Smooth muscle cell (in vitro differentiated cells): ENCODE measurements around the gene AP3S2. TPM values are rescaled to one million over a fixed set of nuclear protein-coding genes. Genes with fewer than 3 reads are reported as not detected.

ENCODE experiments used
- DNase-seq: peaks from one replicate; lab custom pipeline; 2025; ENCODE audit not compliant: unreplicated experiment; lab: John Stamatoyannopoulos, UW
- H2AFZ ChIP-seq: fragments of 200-600 bp; sonication (generic); 2 replicates; pipeline ENCODE4 v1.6.0; 2016; ENCODE audit warnings: antibody characterized with exemption, low read depth, mild to moderate bottlenecking
- H3F3A ChIP-seq: fragments of 200-600 bp; sonication (generic); 2 replicates; pipeline ENCODE4 v1.6.0; 2017; ENCODE audit warnings: antibody characterized with exemption, low read depth
- H3K27ac ChIP-seq: fragments of 200-600 bp; sonication (generic); 2 replicates; pipeline ENCODE4 v1.5.1; 2016; ENCODE audit warnings: low read depth, mild to moderate bottlenecking
- H3K27me3 ChIP-seq: fragments of 200-600 bp; sonication (generic); 2 replicates; pipeline ENCODE4 v1.6.1; 2016; ENCODE audit warnings: low read depth, mild to moderate bottlenecking
- H3K36me3 ChIP-seq: fragments of 200-600 bp; sonication (generic); 2 replicates; pipeline ENCODE4 v1.5.1; 2016; ENCODE audit warnings: low read depth
- H3K4me1 ChIP-seq: fragments of 200-600 bp; sonication (generic); 2 replicates; pipeline ENCODE4 v1.5.1; 2016; ENCODE audit warnings: low read depth
- H3K4me2 ChIP-seq: fragments of 200-600 bp; sonication (generic); 2 replicates; pipeline ENCODE4 v1.6.0; 2016; ENCODE audit warnings: mild to moderate bottlenecking
- H3K4me3 ChIP-seq: fragments of 200-600 bp; sonication (generic); 2 replicates; pipeline ENCODE4 v1.5.1; 2016; ENCODE audit warnings: mild to moderate bottlenecking
- H3K79me2 ChIP-seq: fragments of 200-600 bp; sonication (generic); 2 replicates; pipeline ENCODE4 v1.6.0; 2016; ENCODE audit warnings: low read depth, mild to moderate bottlenecking
- H3K9ac ChIP-seq: fragments of 200-600 bp; sonication (generic); 2 replicates; pipeline ENCODE4 v1.6.0; 2016; ENCODE audit warnings: low read depth
- H3K9me3 ChIP-seq: fragments of 200-600 bp; sonication (generic); replicated peaks from 2 replicates; pipeline ENCODE4 v1.5.1; 2016; ENCODE audit warnings: low read depth
- H4K20me1 ChIP-seq: fragments of 200-600 bp; sonication (generic); 2 replicates; pipeline ENCODE4 v1.6.0; 2016; ENCODE audit warnings: low read depth
- WGBS: methylation state at CpG from one replicate; pipeline ENCODE4 v1.1.7; 2016; ENCODE audit warnings: low lambda C conversion rate; 5-methylcytosine and 5-hydroxymethylcytosine counted together
- polyA plus RNA-seq: library from polyadenylated mRNA; unstranded; fragments of >200 nt; fragmentation: Nextera tagmentation; extraction: Ambion mirVana; gene quantifications from 2 replicates; pipeline ENCODE4 v1.2.1, GENCODE V29; 2016
- total RNA-seq: library from RNA; depleted of rRNA; stranded (reverse); fragments of >200 nt; gene quantifications from 2 replicates; pipeline ENCODE4 v1.2.3, GENCODE V29; 2014
- TF ChIP-seq, protein P1 (sequence below): fragments of 200-600 bp; sonication (generic); IDR thresholded peaks from 2 replicates; pipeline ENCODE4 v1.5.1; 2017; ENCODE audit warnings: borderline replicate concordance, mild to moderate bottlenecking, antibody characterized with exemption; ENCODE audit not compliant: insufficient read depth, poor library complexity, severe bottlenecking

AP3S2 gene
- total and polyA plus RNA-seq, 2 experiments from 2014 or later: 9.4 to 55.8 TPM

DNA sequence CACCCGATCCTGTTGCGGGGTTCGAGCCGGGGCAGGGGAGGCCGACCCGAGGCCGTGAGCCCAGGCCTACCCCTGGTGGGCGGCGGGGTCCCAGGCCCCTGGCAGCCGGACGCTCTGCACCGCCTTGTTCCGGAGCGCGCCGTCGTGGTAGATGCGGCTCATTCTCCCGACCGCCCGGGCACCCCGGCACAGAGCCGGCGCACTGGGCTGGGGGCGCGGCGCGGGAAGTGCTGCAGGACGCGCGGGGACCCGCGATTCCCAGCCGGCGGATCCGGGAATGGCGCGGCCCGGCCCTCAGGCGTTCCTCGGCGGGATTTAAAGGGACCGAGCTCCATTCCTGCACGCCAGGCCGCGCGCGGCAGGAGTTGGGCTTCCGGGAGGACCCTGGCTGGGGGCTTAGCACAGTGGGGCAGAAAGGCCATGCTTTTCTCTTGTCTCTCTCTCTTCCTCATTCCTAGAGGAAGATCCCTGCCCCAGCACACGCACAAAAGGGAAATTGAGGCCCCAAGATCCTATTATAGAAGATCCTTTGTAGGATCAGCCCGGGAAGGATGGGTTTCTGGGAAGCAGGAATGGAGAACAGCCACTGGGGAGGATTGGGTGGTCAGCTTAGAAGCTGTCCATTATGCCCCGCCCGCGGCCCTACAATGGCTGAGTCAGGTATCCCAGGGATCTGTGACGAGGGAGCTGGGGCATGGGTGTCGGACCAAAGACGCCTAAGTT is 19.0 kb upstream of the AP3S2 start, which contains the start of gene ARPIN:
Gene ARPIN (minus strand): TSS at position 279 of the 723 bp plus-strand sequence. CDS start 117 bp downstream, at position 162.
- Histone ChIP-seq H3K36me3 (no peaks in the 10 kb centered on the region), H3K4me3 (peak within 1 kb of the TSS; percentile 85), H3K27ac (peak within 1 kb of the TSS; percentile 63), H3F3A (no peaks in the 10 kb centered on the region), H4K20me1 (no peaks in the 10 kb centered on the region), H2AFZ (peak within 1 kb of the TSS; percentile 77), H3K4me1 (peaks cover 7% of the 10 kb centered on the region), H3K79me2 (no peaks in the 10 kb centered on the region), H3K9me3 (no peaks in the 10 kb centered on the region), H3K27me3 (no peaks in the 10 kb centered on the region), H3K4me2 (peak within 1 kb of the TSS; percentile 97), H3K9ac (peak within 1 kb of the TSS; percentile 57)
- peak; percentile 36 for DNase-seq
- WGBS: 10% methylated on average over 45 of the region's 57 CpGs
- TF ChIP-seq, protein P1, sequence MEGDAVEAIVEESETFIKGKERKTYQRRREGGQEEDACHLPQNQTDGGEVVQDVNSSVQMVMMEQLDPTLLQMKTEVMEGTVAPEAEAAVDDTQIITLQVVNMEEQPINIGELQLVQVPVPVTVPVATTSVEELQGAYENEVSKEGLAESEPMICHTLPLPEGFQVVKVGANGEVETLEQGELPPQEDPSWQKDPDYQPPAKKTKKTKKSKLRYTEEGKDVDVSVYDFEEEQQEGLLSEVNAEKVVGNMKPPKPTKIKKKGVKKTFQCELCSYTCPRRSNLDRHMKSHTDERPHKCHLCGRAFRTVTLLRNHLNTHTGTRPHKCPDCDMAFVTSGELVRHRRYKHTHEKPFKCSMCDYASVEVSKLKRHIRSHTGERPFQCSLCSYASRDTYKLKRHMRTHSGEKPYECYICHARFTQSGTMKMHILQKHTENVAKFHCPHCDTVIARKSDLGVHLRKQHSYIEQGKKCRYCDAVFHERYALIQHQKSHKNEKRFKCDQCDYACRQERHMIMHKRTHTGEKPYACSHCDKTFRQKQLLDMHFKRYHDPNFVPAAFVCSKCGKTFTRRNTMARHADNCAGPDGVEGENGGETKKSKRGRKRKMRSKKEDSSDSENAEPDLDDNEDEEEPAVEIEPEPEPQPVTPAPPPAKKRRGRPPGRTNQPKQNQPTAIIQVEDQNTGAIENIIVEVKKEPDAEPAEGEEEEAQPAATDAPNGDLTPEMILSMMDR: no peak

DNA sequence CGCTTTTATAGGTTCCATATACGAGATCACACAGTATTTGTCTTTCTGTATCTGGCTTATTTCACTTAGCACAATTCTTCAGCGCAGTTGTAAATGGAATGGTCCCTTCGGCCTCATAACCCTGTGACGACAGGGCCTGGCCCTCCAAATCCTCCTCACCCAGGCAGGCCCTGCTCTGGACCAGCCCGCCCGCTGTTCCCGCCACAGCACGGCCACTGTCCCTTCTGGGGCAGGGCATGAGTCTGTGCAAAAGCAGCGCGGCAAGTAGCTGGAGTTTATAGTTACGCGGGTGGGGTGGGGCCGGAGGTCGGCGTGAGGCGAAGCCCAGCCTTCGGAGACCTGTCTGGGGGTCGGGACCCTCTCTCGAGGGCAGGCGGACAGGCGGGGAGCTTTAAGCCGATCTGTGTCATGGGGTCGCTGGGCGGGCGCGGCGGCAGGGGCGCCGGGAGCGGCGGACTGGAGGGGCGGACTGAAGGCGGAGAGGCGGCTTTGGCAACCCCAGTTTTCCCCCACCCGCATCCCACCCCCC is 18.4 kb upstream of the AP3S2 start:
- H3F3A ChIP-seq: no peaks in the 10 kb centered on the region
- H3K4me1 ChIP-seq: peaks cover 7% of the 10 kb centered on the region
- H3K36me3 ChIP-seq: no peaks in the 10 kb centered on the region
- no peaks in the 10 kb centered on the region for H3K9me3 ChIP-seq
- 5% methylated on average over 22 of the region's 36 CpGs for WGBS
- peak overlapping the region; percentile 63 for H3K27ac ChIP-seq
- no peaks in the 10 kb centered on the region for H4K20me1 ChIP-seq
- H3K79me2 ChIP-seq: no peaks in the 10 kb centered on the region
- H3K9ac ChIP-seq: peak overlapping the region; percentile 57
- H3K4me3 ChIP-seq: peak overlapping the region; percentile 85
- no peaks in the 10 kb centered on the region for H3K27me3 ChIP-seq
- peak overlapping the region; percentile 97 for H3K4me2 ChIP-seq
- peak overlapping the region; percentile 77 for H2AFZ ChIP-seq
- TF ChIP-seq, protein P1: no peak
- peak; percentile 36 for DNase-seq

DNA sequence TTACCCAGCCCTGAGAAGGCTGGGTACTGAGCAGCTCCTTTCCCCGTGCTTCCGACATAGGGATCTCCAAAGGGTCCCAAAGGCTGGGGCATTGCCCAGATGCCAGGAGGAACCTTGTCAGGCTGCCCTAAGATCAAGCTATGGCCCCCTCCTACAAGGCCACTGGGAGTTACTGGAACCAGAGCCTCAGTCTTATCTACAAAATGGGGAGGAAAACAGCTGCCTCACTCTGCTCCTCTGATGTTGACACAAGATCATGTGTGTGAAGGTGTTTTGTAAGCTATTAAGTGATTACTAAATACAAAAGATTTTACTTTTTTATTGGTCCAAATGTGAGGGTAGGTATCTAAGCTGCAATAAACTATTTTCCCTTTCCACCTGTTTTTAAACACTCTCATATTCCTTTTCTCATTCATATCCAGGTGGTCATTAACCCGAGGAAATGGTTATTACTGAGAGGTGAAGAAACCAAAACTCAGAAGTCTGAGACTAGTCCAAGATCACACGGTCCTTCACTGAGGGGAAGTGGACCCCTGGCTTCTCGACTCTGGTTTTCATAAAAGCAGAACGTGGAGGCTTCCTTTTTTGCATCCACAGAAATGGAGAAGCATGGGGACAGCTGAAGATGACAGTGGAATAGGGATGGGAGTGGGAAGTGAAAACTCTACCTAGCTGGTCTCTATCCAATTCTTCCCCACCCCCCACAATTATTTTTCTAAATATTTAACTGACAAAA is 17.3 kb upstream of the AP3S2 start:
- H3K9me3 ChIP-seq: no peaks in the 10 kb centered on the region
- H3K79me2 ChIP-seq: no peaks in the 10 kb centered on the region
- TF ChIP-seq, protein P1: no peak
- no peak overlapping the region for H3K9ac ChIP-seq
- no peaks in the 10 kb centered on the region for H3F3A ChIP-seq
- H3K4me3 ChIP-seq: no peak overlapping the region
- no peak overlapping the region for H3K4me2 ChIP-seq
- 93% methylated on average over 6 of the region's 6 CpGs for WGBS
- H3K36me3 ChIP-seq: no peaks in the 10 kb centered on the region
- no peak for DNase-seq
- no peaks in the 10 kb centered on the region for H3K27me3 ChIP-seq
- H4K20me1 ChIP-seq: no peaks in the 10 kb centered on the region
- H2AFZ ChIP-seq: no peak overlapping the region
- H3K27ac ChIP-seq: no peak overlapping the region
- peaks cover 7% of the 10 kb centered on the region for H3K4me1 ChIP-seq
